ENCODE data around the gene NUP188.

DNA sequence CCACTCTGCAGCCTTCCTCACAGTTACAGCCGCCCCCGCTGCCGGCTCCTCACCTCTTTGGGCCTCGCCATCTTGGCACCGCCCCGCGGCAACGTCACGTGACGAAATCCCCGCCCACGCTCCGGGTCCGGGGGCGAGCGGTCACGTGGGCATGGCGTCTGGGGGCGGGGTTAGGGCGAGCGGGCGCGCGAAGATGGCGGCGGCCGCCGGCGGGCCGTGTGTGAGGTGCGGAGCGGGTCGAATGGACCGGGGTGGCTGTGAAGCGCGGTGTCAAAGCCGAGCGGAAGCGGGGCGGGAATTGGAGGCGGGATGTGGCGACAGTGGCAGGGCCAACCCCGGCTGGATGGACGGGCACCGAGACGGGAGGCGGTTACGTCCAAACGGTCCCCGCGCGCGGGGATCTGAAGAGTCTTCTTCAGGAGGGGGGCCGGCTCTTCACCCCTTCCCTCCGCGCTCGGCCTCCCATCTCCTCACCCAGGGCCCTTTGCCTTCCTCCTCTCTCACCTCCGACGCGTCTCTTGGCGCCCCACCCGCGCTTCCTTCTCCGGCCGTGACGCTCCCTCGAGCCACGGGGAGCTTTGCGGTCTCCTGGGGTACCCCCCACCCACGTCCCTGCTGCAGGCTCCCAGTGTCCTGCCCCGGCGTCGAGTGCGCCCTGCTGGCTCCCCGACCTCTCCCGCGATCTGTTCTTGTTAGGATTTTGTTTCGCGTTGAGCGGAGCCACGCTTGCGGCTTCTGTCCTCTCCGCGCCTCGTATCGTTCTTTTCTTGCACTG lies at the start of gene NUP188, which contains the start of gene DOLK:
- TF ChIP-seq, protein P1, sequence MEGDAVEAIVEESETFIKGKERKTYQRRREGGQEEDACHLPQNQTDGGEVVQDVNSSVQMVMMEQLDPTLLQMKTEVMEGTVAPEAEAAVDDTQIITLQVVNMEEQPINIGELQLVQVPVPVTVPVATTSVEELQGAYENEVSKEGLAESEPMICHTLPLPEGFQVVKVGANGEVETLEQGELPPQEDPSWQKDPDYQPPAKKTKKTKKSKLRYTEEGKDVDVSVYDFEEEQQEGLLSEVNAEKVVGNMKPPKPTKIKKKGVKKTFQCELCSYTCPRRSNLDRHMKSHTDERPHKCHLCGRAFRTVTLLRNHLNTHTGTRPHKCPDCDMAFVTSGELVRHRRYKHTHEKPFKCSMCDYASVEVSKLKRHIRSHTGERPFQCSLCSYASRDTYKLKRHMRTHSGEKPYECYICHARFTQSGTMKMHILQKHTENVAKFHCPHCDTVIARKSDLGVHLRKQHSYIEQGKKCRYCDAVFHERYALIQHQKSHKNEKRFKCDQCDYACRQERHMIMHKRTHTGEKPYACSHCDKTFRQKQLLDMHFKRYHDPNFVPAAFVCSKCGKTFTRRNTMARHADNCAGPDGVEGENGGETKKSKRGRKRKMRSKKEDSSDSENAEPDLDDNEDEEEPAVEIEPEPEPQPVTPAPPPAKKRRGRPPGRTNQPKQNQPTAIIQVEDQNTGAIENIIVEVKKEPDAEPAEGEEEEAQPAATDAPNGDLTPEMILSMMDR (optimal IDR thresholded peaks at IDR 0.05 in 1 of 3, IDR thresholded peaks at IDR 0.05 in 1 of 3, conservative IDR thresholded peaks at IDR 0.05 in 1 of 3; ENCODE audit: extremely low read depth in 1 of 3, insufficient read depth in 2 of 3, low read length in 3 of 3) = peak in 1 of 3 experiments; percentile 0
- TF ChIP-seq EZH2 (IDR thresholded peaks at IDR 0.05; ENCODE audit: low read length) = no peak
